ENCODE results near the gene PROK1.

PROK1 gene

DNA sequence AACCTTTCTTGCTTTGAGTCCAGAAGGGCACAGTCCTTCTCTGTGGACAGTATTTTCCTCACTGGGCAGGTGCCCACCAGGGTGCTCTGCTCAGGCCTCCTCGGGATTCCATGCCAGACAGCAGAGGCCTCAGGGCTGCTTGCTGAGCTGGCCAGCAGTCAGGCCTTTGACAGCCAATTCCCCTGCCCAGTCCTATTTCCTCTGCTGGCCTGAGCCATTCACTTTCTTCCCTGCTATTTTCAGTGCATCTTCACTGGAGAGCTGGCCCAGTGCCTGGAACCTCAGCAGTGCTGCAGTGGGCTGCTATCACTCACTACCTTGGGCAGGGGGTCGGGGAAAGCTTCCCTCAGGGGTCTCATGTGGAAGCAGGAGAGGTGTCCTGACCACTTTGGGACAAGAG lies 34.8 kb downstream of the PROK1 start:
- H3K4me2 ChIP-seq (ENCODE audit: low read length): no peak overlapping the region
- H3K4me3 ChIP-seq (ENCODE audit: low read depth, low read length, poor library complexity, severe bottlenecking): no peak overlapping the region
- TF ChIP-seq, protein P1, sequence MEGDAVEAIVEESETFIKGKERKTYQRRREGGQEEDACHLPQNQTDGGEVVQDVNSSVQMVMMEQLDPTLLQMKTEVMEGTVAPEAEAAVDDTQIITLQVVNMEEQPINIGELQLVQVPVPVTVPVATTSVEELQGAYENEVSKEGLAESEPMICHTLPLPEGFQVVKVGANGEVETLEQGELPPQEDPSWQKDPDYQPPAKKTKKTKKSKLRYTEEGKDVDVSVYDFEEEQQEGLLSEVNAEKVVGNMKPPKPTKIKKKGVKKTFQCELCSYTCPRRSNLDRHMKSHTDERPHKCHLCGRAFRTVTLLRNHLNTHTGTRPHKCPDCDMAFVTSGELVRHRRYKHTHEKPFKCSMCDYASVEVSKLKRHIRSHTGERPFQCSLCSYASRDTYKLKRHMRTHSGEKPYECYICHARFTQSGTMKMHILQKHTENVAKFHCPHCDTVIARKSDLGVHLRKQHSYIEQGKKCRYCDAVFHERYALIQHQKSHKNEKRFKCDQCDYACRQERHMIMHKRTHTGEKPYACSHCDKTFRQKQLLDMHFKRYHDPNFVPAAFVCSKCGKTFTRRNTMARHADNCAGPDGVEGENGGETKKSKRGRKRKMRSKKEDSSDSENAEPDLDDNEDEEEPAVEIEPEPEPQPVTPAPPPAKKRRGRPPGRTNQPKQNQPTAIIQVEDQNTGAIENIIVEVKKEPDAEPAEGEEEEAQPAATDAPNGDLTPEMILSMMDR (IDR thresholded peaks at IDR 0.05; ENCODE audit: low read length): no peak
- TF ChIP-seq EZH2 (IDR thresholded peaks at IDR 0.05; ENCODE audit: borderline replicate concordance, low read length): no peak
- no peaks in the 10 kb centered on the region for H3K9me3 ChIP-seq (ENCODE audit: low read length)
- no peaks in the 10 kb centered on the region for H3K9me2 ChIP-seq (ENCODE audit: low read depth, low read length)
- no peaks in the 10 kb centered on the region; the same call in 1 of the 2 replicates for H3K27me3 ChIP-seq (ENCODE audit: insufficient read depth, low read length)
- no peaks in the 10 kb centered on the region for H4K20me1 ChIP-seq (ENCODE audit: insufficient read depth, low read length)
- no peaks in the 10 kb centered on the region for H3K79me2 ChIP-seq (ENCODE audit: insufficient read depth, low read length)
- no peak overlapping the region for H3K9ac ChIP-seq (ENCODE audit: low read length)
- no peaks in the 10 kb centered on the region for H3K4me1 ChIP-seq (ENCODE audit: insufficient read depth, low read length, severe bottlenecking)
- no peaks in the 10 kb centered on the region for H3K36me3 ChIP-seq (ENCODE audit: insufficient read depth, low read length)
- H3F3A ChIP-seq (ENCODE audit: insufficient read depth, low read length): no peaks in the 10 kb centered on the region
- no peak overlapping the region for H3K27ac ChIP-seq (ENCODE audit: low read depth, low read length, poor library complexity, severe bottlenecking)
- no peak overlapping the region for H2AFZ ChIP-seq (ENCODE audit: low read length)

DNA sequence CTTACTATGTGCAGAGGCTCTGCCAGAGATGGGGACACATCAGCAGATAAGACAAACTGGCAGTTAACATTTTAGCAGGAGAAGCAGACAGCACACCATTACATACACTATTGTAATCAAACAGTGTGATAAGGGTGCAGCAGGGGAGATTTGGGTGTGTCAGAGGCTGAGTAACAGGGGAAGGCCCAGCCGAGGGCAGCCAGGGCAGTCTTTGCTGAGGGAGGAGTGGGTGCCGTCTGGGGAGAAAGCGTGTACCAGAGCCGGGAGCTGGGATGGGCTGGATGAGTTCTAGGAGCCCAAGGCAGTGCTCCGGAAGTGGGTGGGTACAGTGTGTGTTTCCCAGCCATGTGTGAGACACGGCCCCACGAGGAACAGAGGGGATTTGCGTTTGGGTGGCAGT lies 36.8 kb downstream of the PROK1 start:
- no peak for TF ChIP-seq EZH2 (IDR thresholded peaks at IDR 0.05; ENCODE audit: borderline replicate concordance, low read length)
- TF ChIP-seq, protein P1 (IDR thresholded peaks at IDR 0.05; ENCODE audit: low read length): no peak
- Histone ChIP-seq H3K27me3 (ENCODE audit: insufficient read depth, low read length) (no peaks in the 10 kb centered on the region), H4K20me1 (ENCODE audit: insufficient read depth, low read length) (no peaks in the 10 kb centered on the region), H3K27ac (ENCODE audit: low read depth, low read length, poor library complexity, severe bottlenecking) (no peak overlapping the region), H3K9ac (ENCODE audit: low read length) (no peak overlapping the region), H3K9me3 (ENCODE audit: low read length) (no peaks in the 10 kb centered on the region), H3K4me3 (ENCODE audit: low read depth, low read length, poor library complexity, severe bottlenecking) (no peak overlapping the region), H2AFZ (ENCODE audit: low read length) (no peak overlapping the region), H3K9me2 (ENCODE audit: low read depth, low read length) (no peaks in the 10 kb centered on the region), H3K4me1 (ENCODE audit: insufficient read depth, low read length, severe bottlenecking) (no peaks in the 10 kb centered on the region), H3K36me3 (ENCODE audit: insufficient read depth, low read length) (no peaks in the 10 kb centered on the region), H3K79me2 (ENCODE audit: insufficient read depth, low read length) (no peaks in the 10 kb centered on the region), H3F3A (ENCODE audit: insufficient read depth, low read length) (no peaks in the 10 kb centered on the region), H3K4me2 (ENCODE audit: low read length) (no peak overlapping the region)

DNA sequence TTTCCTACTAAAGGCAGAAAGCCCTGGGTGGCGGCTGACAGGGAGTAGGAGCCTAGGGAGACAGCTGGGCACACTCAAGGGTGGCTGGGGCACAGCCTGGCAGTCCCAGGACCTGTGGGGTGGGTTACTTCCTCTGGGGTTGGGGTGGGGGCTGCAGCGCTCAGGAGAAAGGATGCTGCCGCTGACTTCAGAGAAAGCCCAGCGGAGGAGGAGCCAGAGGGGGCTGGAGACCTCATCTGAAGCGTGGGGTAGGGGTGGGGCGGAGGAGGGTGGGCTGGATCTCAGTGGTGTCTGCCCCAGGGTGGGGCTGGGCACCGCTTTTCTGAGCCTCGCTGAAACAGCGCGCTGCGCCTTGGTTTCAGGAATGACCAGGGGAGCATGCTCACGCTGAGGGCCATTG lies 37.2 kb downstream of the PROK1 start:
- H3K36me3 ChIP-seq (ENCODE audit: insufficient read depth, low read length): no peaks in the 10 kb centered on the region
- H3K9ac ChIP-seq (ENCODE audit: low read length): no peak overlapping the region
- no peaks in the 10 kb centered on the region for H4K20me1 ChIP-seq (ENCODE audit: insufficient read depth, low read length)
- H2AFZ ChIP-seq (ENCODE audit: low read length): no peak overlapping the region
- no peaks in the 10 kb centered on the region for H3F3A ChIP-seq (ENCODE audit: insufficient read depth, low read length)
- no peaks in the 10 kb centered on the region for H3K79me2 ChIP-seq (ENCODE audit: insufficient read depth, low read length)
- H3K27me3 ChIP-seq (ENCODE audit: insufficient read depth, low read length): no peaks in the 10 kb centered on the region
- H3K4me1 ChIP-seq (ENCODE audit: insufficient read depth, low read length, severe bottlenecking): no peaks in the 10 kb centered on the region
- H3K4me2 ChIP-seq (ENCODE audit: low read length): no peak overlapping the region
- TF ChIP-seq, protein P1 (IDR thresholded peaks at IDR 0.05; ENCODE audit: low read length): no peak
- TF ChIP-seq EZH2 (IDR thresholded peaks at IDR 0.05; ENCODE audit: borderline replicate concordance, low read length): no peak
- no peak overlapping the region for H3K4me3 ChIP-seq (ENCODE audit: low read depth, low read length, poor library complexity, severe bottlenecking)
- H3K9me2 ChIP-seq (ENCODE audit: low read depth, low read length): no peaks in the 10 kb centered on the region
- H3K27ac ChIP-seq (ENCODE audit: low read depth, low read length, poor library complexity, severe bottlenecking): no peak overlapping the region
- H3K9me3 ChIP-seq (ENCODE audit: low read length): no peaks in the 10 kb centered on the region
